Body of pancreas (tissue), 4 donors: Measurements from ENCODE around the gene BAG5. TPM values are rescaled to one million over a fixed set of nuclear protein-coding genes. Genes with fewer than 3 reads are reported as not detected.
A peak's percentile ranks its signal among the peaks of the same experiment; 100 is the strongest.

ENCODE experiments used
- ATAC-seq: fragments of 150-250 bp; one replicate; pipeline ENCODE4 v1.9.1; 2016
- DNase-seq, 4 donors: peaks; one replicate each; pipeline ENCODE4 v3.0.0-alpha.2; 2019
- H3K27ac ChIP-seq, 4 donors: fragments of 200-600 bp; sonication (generic); 1 replicate in 3 of 4; 2 replicates in 1 of 4; pipeline versions ENCODE4 v1.5.1 to v1.6.1; 2016 to 2019; ENCODE audit warnings: mild to moderate bottlenecking in 1 of 4, mixed read lengths in 1 of 4, moderate library complexity in 1 of 4
- H3K27me3 ChIP-seq, 2 donors: fragments of 200-600 bp; sonication (generic); one replicate each; pipeline ENCODE4 v1.6.0; 2016; ENCODE audit warnings: mild to moderate bottlenecking in 1 of 2
- H3K36me3 ChIP-seq, 2 donors: fragments of 200-600 bp; sonication (generic); replicated peaks in 1 of 2; 2 replicates each; pipeline ENCODE4 v1.5.1; 2016; ENCODE audit warnings: low read depth in 2 of 2; ENCODE audit not compliant: insufficient read depth in 1 of 2
- H3K4me1 ChIP-seq: fragments of 200-600 bp; sonication (generic); one replicate; pipeline ENCODE4 v1.6.0; 2016
- H3K4me3 ChIP-seq, 2 donors: fragments of 200-600 bp; sonication (generic); 1 replicate in 1 of 2; 2 replicates in 1 of 2; pipeline ENCODE4 v1.5.1; 2016 to 2019
- H3K9me3 ChIP-seq, 3 donors: fragments of 200-600 bp; sonication (generic); 1 replicate in 2 of 3; 2 replicates in 1 of 3; pipeline ENCODE4 v1.5.1; 2016
- POLR2A ChIP-seq, 3 donors: fragments of 450-650 bp; IDR thresholded peaks; one replicate each; pipeline ENCODE4 v1.6.1; 2016; ENCODE audit warnings: antibody characterized with exemption in 3 of 3, mild to moderate bottlenecking in 2 of 3
- WGBS, 2 donors: methylation state at CpG; one replicate each; pipeline ENCODE4 v1.1.5; 2017; 5-methylcytosine and 5-hydroxymethylcytosine counted together
- intact Hi-C: fragments of 100-400 bp; cut with DNase I; formaldehyde crosslinking; loops from one replicate; pipeline ENCODE4 v1.15.1; 2023
- total RNA-seq, 2 donors: library from RNA; depleted of rRNA; stranded (reverse); fragments of >200 nt; gene quantifications; one replicate each; pipeline ENCODE4 v1.1.0, GENCODE V29; 2016
- TF ChIP-seq, protein P1 (sequence below), 7 experiments: fragments of 450-650 bp in 4 of 7; fragments of 200-600 bp in 3 of 7; sonication (generic) in 3 of 7; IDR thresholded peaks; one replicate each; pipeline ENCODE4 v1.5.1; 2016 to 2019; ENCODE audit warnings: antibody characterized with exemption in 7 of 7

Gene BAG5
- total RNA-seq, 2 donors from 2014 or later = 9.9 to 11.9 TPM

DNA sequence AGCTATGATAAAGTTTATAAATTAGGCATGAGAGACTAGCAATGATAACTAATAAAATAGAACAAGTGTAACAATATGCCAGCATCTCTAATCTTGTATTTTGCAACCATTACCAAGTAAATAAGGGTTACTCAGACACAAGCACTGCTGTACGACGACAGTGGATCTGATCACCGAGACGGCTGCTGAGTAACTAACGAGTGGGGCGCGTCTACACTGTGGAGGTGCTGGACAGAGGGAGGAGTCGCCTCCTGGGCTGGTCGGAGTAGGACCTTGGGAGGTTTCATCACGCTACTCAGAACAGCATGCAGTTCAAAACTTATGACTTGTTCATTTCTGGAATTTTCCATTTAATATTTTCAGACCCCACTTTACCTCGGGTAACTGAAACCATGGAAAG lies 18.7 kb upstream of the BAG5 start:
- H3K9me3 ChIP-seq = no peaks in the 10 kb centered on the region

GRCh38 chr14:103578401-103579075 lies 16.1 kb upstream of the BAG5 start:
- H3K36me3 ChIP-seq = peaks cover 0 to 3% of the 10 kb centered on the region in 2 donors
- 88 to 89% methylated on average over 8 to 12 of the region's 12 CpGs for WGBS, 2 donors
- no peaks in the 10 kb centered on the region for H3K27me3 ChIP-seq
- TF ChIP-seq, protein P1, sequence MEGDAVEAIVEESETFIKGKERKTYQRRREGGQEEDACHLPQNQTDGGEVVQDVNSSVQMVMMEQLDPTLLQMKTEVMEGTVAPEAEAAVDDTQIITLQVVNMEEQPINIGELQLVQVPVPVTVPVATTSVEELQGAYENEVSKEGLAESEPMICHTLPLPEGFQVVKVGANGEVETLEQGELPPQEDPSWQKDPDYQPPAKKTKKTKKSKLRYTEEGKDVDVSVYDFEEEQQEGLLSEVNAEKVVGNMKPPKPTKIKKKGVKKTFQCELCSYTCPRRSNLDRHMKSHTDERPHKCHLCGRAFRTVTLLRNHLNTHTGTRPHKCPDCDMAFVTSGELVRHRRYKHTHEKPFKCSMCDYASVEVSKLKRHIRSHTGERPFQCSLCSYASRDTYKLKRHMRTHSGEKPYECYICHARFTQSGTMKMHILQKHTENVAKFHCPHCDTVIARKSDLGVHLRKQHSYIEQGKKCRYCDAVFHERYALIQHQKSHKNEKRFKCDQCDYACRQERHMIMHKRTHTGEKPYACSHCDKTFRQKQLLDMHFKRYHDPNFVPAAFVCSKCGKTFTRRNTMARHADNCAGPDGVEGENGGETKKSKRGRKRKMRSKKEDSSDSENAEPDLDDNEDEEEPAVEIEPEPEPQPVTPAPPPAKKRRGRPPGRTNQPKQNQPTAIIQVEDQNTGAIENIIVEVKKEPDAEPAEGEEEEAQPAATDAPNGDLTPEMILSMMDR (IDR thresholded peaks at IDR 0.05) = no peak
- no peak for TF ChIP-seq POLR2A (IDR thresholded peaks at IDR 0.05)
- no peak for ATAC-seq
- DNase-seq = no peak
- H3K4me1 ChIP-seq = peaks cover 9% of the 10 kb centered on the region
- intact Hi-C loops = no loop called here
- H3K9me3 ChIP-seq = no peaks in the 10 kb centered on the region
- H3K4me3 ChIP-seq = no peak overlapping the region
- no peak overlapping the region for H3K27ac ChIP-seq

More for the DNA sequence above, 18.7 kb upstream of the BAG5 start:
- Histone ChIP-seq H3K27me3 (no peaks in the 10 kb centered on the region), H3K27ac (no peak overlapping the region), H3K36me3 (no peaks in the 10 kb centered on the region), H3K4me3 (no peak overlapping the region), H3K4me1 (peaks cover 6% of the 10 kb centered on the region)
- 87 to 91% methylated on average over 11 of the region's 11 CpGs for WGBS, 2 donors
- intact Hi-C loops = no loop called here
- TF ChIP-seq, protein P1 (IDR thresholded peaks at IDR 0.05) = no peak
- TF ChIP-seq POLR2A (IDR thresholded peaks at IDR 0.05) = no peak
- no peak for DNase-seq
- ATAC-seq = no peak

DNA sequence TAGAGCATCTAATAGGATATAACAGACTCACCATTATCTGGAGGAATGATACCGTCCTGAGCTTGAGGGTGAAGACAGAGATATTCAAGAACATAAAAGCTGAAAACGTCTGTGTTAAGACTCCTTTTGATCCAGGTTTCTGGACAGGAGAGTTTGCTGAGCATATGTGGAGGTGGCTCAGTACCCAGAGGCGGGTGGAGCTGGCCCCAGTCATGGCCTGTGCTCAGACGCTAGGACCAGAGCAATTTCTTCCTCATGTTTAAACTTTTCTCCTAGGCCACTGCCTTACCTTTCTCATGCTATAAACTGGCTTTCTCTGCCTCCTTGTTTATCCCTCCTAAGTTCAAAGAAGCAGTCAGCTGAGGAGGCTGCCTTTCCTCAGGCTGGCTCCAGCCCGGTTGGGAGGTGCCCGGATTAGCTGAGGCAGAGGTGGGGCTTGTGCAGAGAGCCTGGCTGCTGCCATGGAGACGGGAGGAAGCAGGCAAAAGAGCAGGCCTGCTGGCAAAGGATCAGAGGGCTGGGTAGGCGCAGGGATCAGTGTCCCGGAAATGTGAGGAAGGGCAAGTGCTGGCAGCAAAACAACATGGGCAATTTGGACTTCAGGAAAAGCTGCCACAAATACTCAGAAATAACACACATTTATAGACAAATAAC lies 14.0 kb upstream of the BAG5 start:
- Histone ChIP-seq H3K27ac (peak overlapping the region in 3 of 4 donors; percentile 29 to 44 (median 38)), H3K4me3 (no peak overlapping the region), H3K27me3 (no peaks in the 10 kb centered on the region), H3K9me3 (no peaks in the 10 kb centered on the region), H3K36me3 (peaks cover 0 to 6% of the 10 kb centered on the region in 2 donors), H3K4me1 (peaks cover 12% of the 10 kb centered on the region)
- WGBS, 2 donors = 55% methylated on average over 9 of the region's 9 CpGs
- peak; percentile 65 to 92 (median 82) for DNase-seq
- intact Hi-C loops = no loop called here
- ATAC-seq = peak; percentile 88
- no peak for TF ChIP-seq POLR2A (IDR thresholded peaks at IDR 0.05)
- TF ChIP-seq, protein P1 (IDR thresholded peaks at IDR 0.05) = no peak

DNA sequence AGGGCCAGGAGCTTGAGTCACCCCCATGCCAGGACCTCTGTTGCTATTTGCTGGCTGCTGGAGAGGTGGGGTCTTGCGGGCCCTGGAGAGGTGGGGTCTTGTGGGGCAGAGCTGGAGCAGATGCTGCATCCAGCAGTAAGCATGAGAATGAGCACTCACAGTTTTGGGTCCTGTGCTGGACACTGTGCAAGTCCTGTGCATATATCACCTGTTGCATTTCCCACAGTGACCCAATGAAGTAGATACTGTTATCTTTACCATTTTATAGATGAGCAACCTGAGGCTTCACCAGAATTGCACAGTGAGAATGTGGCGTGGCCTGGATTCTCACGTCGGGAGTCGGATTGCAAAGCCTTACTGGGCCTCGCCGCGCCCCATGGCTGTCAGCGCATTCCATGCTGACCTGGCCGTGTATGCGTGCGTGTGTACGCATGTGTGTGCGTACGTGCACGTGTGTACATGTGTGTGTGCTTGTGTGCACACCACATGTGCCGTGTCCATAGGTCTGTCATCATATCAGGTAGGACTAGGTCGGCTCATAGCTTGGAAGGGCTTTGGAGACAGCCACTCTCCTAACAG lies 12.3 kb upstream of the BAG5 start:
- H3K9me3 ChIP-seq = no peaks in the 10 kb centered on the region
- peaks cover 0 to 6% of the 10 kb centered on the region in 2 donors for H3K36me3 ChIP-seq
- ATAC-seq (no peak), DNase-seq (no peak)
- H3K4me3 ChIP-seq = no peak overlapping the region
- 88 to 97% methylated on average over 14 to 18 of the region's 18 CpGs for WGBS, 2 donors
- peaks cover 22% of the 10 kb centered on the region for H3K4me1 ChIP-seq
- H3K27me3 ChIP-seq = no peaks in the 10 kb centered on the region
- no peak for TF ChIP-seq POLR2A (IDR thresholded peaks at IDR 0.05)
- TF ChIP-seq, protein P1 (IDR thresholded peaks at IDR 0.05) = no peak
- no peak overlapping the region for H3K27ac ChIP-seq
- intact Hi-C loops = no loop called here
